ENCODE measurements around the gene TCF4.

TCF4 gene

GRCh38 chr18:55351980-55352714 is 235.8 kb downstream of the TCF4 start:
- TF ChIP-seq CTCF (IDR thresholded peaks at IDR 0.05; ENCODE audit: poor library complexity, severe bottlenecking): no peak
- no peaks in the 10 kb centered on the region for H3K4me1 ChIP-seq (ENCODE audit: insufficient read depth, poor library complexity, severe bottlenecking)
- no peaks in the 10 kb centered on the region for H3K36me3 ChIP-seq (ENCODE audit: low read depth)
- no peak for ATAC-seq (ENCODE audit: low read depth)
- no peak for DNase-seq (ENCODE audit: low spot score)
- no peak overlapping the region for H3K4me3 ChIP-seq (ENCODE audit: severe bottlenecking)
- no peak overlapping the region for H3K27ac ChIP-seq (ENCODE audit: poor library complexity, severe bottlenecking)
- H3K9me3 ChIP-seq (ENCODE audit: severe bottlenecking): no peaks in the 10 kb centered on the region
- no peaks in the 10 kb centered on the region for H3K27me3 ChIP-seq (ENCODE audit: insufficient read depth, poor library complexity, severe bottlenecking)

GRCh38 chr18:55351241-55351691 is 236.7 kb downstream of the TCF4 start:
- DNase-seq (ENCODE audit: low spot score) (no peak), ATAC-seq (ENCODE audit: low read depth) (no peak)
- no peaks in the 10 kb centered on the region for H3K4me1 ChIP-seq (ENCODE audit: insufficient read depth, poor library complexity, severe bottlenecking)
- no peak overlapping the region for H3K4me3 ChIP-seq (ENCODE audit: severe bottlenecking)
- no peaks in the 10 kb centered on the region for H3K9me3 ChIP-seq (ENCODE audit: severe bottlenecking)
- no peaks in the 10 kb centered on the region for H3K27me3 ChIP-seq (ENCODE audit: insufficient read depth, poor library complexity, severe bottlenecking)
- no peaks in the 10 kb centered on the region for H3K36me3 ChIP-seq (ENCODE audit: low read depth)
- TF ChIP-seq CTCF (IDR thresholded peaks at IDR 0.05; ENCODE audit: poor library complexity, severe bottlenecking): no peak
- H3K27ac ChIP-seq (ENCODE audit: poor library complexity, severe bottlenecking): no peak overlapping the region

- ATAC-seq (ENCODE audit: low read depth) (no peak), DNase-seq (ENCODE audit: low spot score) (no peak)
- no peaks in the 10 kb centered on the region for H3K9me3 ChIP-seq (ENCODE audit: severe bottlenecking)
- H3K36me3 ChIP-seq (ENCODE audit: low read depth): no peaks in the 10 kb centered on the region
- H3K27me3 ChIP-seq (ENCODE audit: insufficient read depth, poor library complexity, severe bottlenecking): no peaks in the 10 kb centered on the region
- H3K27ac ChIP-seq (ENCODE audit: poor library complexity, severe bottlenecking): no peak overlapping the region
- no peak overlapping the region for H3K4me3 ChIP-seq (ENCODE audit: severe bottlenecking)
- TF ChIP-seq CTCF (IDR thresholded peaks at IDR 0.05; ENCODE audit: poor library complexity, severe bottlenecking): no peak
- H3K4me1 ChIP-seq (ENCODE audit: insufficient read depth, poor library complexity, severe bottlenecking): no peaks in the 10 kb centered on the region
Measured at GRCh38 chr18:55349685-55350084, 238.3 kb downstream of the TCF4 start.

GRCh38 chr18:55346961-55347740 is 240.8 kb downstream of the TCF4 start:
- no peak for TF ChIP-seq CTCF (IDR thresholded peaks at IDR 0.05; ENCODE audit: poor library complexity, severe bottlenecking)
- Histone ChIP-seq H3K4me1 (ENCODE audit: insufficient read depth, poor library complexity, severe bottlenecking) (no peaks in the 10 kb centered on the region), H3K27ac (ENCODE audit: poor library complexity, severe bottlenecking) (no peak overlapping the region), H3K27me3 (ENCODE audit: insufficient read depth, poor library complexity, severe bottlenecking) (no peaks in the 10 kb centered on the region), H3K4me3 (ENCODE audit: severe bottlenecking) (no peak overlapping the region), H3K9me3 (ENCODE audit: severe bottlenecking) (no peaks in the 10 kb centered on the region), H3K36me3 (ENCODE audit: low read depth) (no peaks in the 10 kb centered on the region)
- DNase-seq (ENCODE audit: low spot score): no peak
- no peak for ATAC-seq (ENCODE audit: low read depth)
